A172 (cell line): ENCODE results near the gene GNB5. TPM values are rescaled to one million over a fixed set of nuclear protein-coding genes. Genes with fewer than 3 reads are reported as not detected.

ENCODE experiments used
- DNase-seq: peaks from one replicate; pipeline ENCODE4 v3.0.0-alpha.2; 2015; ENCODE audit warnings: low spot score
- total RNA-seq: library from RNA; depleted of rRNA; stranded (reverse); fragments of >200 nt; shearing (Covaris generic); gene quantifications from 2 replicates; pipeline ENCODE4 v1.2.3, GENCODE V29; 2014

Gene GNB5
- total RNA-seq, 1 experiment from 2014 or later, result 39.8 TPM

DNA sequence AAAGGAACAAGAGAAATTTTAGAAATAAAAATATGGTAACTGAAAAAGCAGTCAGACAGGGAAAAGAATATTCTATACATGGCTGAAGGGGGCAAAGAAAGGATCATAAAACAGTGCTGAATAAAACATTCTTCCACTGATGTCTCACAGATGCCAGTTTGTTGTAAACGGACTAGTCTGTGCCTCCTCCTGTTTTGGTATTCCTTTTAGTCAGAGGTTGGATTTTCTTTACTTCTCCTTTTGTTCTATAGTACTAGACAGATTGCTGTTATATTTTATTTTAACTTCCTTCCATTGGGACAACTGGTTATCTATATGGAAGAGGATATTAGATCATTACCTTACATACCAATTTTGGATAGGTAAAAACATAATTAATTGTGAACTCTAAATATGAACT lies 16.0 kb upstream of the GNB5 start:
- DNase-seq, result no peak

DNA sequence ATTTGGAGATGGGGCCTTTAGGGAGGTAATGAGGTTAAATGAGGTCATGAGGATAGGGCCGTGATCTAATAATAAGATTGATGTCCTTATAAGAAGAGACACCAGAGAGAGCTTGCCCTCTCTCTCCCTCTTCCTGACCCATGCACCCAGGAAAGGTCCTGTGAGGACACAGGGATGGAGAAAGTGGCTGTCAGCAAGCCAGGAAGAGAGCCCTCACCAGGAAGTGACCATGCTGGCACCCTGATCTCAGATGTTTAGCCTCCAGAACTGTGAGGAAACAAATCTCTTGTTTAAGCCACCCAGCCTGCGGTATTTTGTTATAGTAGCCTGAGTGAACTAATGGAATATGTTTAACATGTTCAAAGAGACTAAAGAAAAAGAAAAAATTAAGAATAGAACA lies 15.3 kb upstream of the GNB5 start:
- DNase-seq, result no peak

DNA sequence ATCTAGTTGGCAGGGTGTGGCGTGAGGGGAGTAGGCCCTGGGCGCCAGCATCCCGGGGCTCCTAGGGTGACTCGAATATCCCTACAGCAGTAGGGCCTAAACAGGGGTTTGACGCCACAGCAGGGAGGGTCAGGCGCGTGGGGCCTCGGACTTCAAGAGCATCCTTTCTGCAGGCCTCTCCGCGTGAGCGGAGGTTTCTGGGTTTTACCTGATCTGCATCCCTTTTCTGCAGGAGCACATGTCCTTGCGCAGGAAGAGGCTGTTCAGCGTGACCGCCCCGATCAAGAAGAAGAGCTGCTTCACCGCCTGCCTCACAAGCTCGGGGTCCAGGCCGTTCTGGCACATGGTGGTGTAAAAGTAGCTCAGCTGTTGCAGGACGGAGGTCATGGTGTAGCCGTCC lies 13.5 kb upstream of the GNB5 start:
- no peak for DNase-seq

GRCh38 chr15:52200831-52201365 lies 9.7 kb upstream of the GNB5 start:
- no peak for DNase-seq

DNA sequence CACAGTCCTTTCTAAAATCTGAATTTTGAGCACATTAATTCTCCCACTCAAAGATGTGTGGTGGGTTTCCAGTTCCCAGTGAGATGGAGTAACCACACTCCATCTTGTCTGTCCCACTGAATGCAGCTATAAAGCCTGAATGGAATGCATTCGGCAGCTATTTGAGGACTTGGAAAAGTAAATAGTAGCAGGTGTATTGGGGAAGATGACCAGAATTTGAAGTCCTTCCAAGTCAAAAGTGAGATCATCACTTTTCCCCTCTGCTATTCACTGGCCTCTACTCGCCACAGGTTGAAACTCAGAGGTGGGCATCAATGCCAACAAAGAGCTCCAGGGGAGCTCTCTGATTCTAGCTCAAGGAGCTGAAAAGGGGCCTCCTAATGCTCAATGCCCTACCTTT lies 8.1 kb upstream of the GNB5 start:
- DNase-seq, result no peak

DNA sequence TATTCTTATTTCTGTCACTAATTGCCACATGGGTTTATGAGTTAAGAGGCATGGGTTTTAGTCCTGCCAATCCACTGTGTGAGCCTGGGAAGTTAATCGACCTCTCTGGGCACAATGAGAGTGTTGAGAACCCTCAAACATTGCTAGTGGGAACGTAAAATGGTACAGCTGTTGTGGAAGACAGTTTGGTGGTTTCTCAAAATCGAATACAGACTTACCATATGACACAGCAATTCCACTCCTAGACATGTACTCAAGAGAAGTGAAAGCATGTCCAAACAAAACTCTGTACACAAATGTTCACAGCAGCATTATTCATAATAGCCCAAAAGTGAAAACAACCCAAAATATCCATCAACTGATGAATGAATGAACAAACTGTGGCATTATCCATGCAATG lies 5.7 kb upstream of the GNB5 start:
- DNase-seq, result no peak

DNA sequence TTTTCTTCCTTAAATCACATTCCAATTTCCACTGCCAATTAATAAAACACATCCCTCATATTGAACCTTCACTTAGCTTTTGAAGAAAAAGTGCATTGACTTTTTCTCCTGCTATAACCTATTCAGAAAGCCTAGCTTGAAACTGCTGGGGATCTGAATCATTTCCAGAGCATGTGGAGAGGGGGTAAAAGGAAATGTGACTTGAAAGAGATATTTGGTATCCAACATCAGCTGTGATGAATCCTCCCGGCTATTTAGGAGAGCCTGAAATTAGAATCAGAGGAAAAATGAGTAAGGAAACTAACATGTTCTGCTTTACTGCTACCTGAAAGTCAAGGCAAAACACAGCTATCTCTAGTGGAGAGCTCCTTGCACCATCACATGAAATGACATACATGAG lies 2.6 kb upstream of the GNB5 start:
- no peak for DNase-seq

DNA sequence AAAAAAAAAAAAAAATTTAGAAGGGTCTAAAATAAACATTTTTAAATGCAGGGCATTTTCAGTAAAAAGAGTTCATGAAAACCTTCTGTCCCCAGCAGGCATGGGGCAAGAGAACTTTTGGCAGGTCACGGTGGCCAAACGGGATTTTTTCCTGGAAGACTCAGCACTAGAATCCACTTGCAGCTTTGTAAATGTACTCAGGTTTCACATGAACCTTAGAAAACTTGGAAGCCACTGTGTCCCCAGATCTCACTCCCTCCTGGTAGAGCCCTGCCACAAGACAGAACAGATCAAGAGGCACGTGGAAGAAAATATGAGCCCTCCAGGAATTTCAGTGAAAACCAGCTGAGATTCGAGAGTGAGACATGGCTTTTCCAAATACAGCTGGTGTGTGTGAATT lies 2.1 kb upstream of the GNB5 start:
- no peak for DNase-seq

DNA sequence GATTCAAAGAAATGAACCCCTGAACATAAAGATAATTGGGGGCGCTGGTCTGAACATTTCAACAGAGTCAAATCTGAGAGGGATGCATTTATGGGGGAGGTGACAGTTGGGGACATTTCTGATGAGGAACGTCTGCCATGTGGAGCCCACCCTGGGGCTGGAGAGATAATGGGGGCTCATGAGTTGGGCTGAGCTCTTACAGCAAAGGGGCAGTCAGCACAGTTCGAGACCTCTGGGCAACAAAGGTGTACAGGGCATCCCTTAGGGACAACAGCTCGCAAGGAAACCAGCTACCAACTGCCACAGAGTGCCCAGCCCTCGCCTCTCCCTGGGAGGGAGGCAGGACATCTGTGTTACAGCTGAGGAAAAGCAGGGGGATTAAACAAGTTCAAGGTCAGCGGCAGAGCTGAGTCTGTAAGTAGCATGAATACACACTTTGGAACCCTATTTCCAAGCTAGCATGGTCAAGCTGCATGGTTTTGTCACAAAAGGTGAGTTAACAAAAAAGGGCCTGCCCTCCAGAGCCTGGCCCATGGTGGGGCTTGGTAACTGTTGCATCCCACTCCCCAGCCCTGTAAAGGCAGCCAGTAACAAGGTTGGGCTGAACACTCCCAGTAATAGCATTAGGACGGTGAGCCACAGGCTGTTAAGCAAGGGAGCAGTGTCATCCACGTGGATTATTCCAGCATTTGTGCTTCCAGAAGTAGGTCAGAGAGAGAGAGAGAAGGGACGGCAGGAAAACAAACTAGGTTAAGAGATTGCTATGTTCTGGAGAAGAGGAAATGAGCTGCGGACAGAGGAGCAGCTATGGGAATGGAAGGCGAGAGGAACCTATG lies 4.3 kb downstream of the GNB5 start:
- DNase-seq, result no peak

DNA sequence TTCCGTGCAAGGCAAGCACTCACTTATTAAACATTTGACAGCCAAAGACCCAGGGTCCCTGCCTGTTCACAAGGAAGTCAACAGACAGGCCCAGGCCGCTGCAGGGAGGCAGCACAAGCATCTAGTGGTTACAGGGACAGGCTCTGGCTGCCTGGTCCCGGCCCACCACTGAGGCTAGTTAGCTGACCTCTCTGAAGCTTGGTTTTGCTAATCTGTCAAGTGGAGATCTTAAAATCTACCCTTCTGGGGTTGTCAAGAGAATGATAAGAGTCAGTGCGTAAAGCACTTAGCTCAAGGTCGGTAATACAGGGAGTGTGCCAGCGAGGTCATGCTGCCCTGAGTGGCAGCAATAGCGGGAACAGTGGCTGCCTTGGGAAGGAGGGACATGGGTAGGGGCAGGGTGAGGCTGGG lies 6.0 kb downstream of the GNB5 start:
- no peak for DNase-seq

- no peak for DNase-seq
These were observed 6.5 kb downstream of the GNB5 start for GRCh38 chr15:52184721-52185120.

- DNase-seq, result peak; percentile 22
These were observed 7.5 kb downstream of the GNB5 start for GRCh38 chr15:52183562-52184173.

DNA sequence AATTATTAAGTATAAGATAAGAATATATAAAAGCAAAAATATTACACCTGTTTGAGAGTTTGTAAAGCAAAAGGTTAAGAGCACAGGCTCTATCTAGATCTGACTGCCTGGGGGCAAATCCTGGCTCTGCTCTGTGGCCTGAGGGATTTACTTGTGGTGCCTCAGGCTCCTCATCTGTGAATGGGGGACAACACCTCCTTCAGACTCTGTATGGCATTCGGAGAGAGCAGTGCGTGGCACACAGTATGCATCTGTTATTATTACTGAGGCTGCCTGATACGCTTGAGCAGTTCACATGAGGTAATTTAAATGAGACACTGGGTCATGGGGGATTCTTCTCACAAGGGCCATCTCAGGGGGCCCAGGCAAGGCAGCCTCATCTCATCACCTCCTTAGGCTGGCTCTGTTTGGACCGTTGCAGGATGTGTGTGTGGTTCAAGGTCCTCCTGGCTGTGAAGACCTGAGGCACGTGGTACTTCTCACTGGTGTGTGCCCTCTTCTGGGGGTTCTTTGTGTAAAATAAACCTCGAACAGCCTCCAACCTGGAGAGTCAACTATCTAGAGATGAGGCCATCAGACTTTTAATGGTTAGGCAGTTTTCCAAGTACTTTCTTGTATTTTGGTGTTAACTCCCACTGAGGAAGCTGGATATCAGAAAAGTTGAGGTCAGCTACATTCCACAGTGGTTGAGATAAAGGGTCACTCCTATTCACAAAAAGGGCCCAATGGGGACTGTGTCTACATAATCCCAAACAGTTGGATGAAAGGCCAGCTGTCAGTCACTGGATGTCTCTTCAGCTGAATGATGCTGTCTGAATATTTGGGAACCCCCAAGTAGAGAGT lies 9.0 kb downstream of the GNB5 start:
- no peak for DNase-seq

- DNase-seq, result no peak
These were observed 10.2 kb downstream of the GNB5 start for GRCh38 chr15:52180851-52181450.

DNA sequence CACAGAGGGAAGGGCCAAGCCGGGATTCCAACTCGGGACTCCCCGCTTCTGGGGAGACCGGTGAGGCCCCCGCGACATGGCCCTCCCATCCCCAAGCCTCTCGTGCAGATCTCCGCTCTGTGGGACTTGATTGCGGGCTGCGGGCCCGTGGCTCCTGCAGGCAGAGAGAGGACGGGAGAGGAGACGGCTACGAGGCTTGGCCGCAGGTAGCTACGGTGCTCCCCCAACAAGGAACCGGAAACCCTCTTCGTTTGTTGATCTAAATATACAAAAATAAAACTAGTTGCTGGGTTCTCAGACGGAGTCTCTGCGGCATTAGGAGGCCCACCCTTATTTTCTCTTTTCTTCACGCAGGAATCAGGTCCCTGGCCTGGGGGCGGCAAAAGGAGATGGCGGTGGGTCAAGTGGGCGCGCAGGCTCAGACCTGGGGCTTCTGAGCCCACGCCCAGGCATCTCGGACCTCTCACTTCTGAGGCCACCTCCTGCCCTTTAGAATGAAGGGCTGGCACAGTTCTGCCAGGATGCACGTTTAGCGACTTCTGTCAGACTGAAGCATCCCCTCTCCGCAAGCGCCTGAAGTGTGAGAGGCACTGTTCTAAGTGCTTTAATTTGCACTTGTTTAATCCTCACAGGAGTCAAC lies 10.9 kb downstream of the GNB5 start:
- peak; percentile 2 for DNase-seq

- peak; percentile 56 for DNase-seq
These were observed 11.7 kb downstream of the GNB5 start for GRCh38 chr15:52179278-52180195.

DNA sequence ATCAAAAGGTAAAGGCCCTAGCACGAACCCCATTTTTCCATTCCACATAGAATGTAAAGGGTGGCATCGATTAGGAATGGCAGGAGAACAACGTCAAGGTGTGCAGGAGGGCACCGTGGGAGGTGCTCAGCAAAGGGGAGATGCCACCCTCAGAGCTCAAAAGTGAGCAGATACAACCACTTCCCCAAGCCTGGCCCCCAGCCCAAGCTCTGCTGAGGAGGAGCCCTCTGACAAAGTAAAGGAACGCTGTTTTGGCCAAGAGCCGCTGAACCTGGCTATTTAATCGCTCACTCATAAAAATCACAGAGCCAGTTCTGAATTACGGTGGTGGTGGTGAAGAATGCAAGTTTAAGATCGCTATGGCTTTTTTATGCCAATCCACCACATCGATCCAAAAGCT lies 12.4 kb downstream of the GNB5 start:
- DNase-seq, result peak; percentile 9

GRCh38 chr15:52172869-52173268 lies 18.3 kb downstream of the GNB5 start:
- no peak for DNase-seq

DNA sequence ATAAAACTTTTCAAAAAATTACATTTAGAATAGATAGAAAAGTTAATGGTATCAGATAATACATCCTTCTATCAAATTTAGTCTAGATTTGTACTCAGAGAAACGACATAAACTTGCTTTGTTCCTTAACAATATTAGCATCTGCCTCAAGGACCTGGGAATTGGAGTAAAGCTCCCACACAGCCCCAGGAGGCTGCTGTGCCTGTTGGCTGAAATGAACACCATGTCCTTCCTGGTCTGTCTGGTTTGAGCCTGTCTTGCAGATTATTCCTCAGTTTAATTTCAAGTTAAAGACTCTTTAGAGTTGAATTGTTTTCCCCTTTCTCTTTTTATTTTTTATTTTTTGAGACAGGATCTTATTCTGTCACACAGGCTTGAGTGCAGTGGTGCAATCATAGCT lies 19.4 kb downstream of the GNB5 start:
- no peak for DNase-seq

DNA sequence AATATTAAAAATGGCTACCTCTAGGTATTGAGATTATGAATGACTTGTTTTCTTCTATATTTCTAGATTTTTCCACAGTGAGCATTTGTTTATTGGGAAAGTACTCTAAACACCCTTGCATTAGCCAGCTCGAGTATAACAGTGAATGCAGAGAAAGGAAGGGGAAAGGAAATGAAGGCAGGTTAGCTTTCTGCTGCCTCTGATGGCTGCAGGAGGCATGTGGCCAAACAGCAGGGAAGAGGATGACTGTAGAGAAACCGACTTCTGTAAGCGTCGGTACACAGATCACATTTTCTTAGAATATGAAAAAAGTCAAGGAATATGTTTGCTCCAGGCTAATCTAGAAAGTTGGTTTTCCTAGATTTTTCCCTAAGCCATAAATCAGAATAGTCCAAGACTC lies 19.8 kb downstream of the GNB5 start:
- DNase-seq, result no peak
